Neural cell (in vitro differentiated cells): ENCODE measurements around the gene SMARCD1.

ENCODE experiments used
- EP300 ChIP-seq: fragments of 450-650 bp; conservative IDR thresholded peaks from 2 replicates; pipeline ENCODE4 v1.6.1; 2014; ENCODE audit warnings: antibody characterized with exemption, mild to moderate bottlenecking, moderate library complexity; ENCODE audit not compliant: poor library complexity, severe bottlenecking
- POLR2AphosphoS5 ChIP-seq: IDR thresholded peaks from 2 replicates; pipeline ENCODE4 v1.6.1; 2012
- TF ChIP-seq, protein P1 (sequence below): fragments of 450-650 bp; IDR thresholded peaks from 2 replicates; pipeline ENCODE4 v1.5.1; 2014; ENCODE audit warnings: antibody characterized with exemption, mild to moderate bottlenecking, moderate library complexity; ENCODE audit not compliant: poor library complexity, severe bottlenecking

DNA sequence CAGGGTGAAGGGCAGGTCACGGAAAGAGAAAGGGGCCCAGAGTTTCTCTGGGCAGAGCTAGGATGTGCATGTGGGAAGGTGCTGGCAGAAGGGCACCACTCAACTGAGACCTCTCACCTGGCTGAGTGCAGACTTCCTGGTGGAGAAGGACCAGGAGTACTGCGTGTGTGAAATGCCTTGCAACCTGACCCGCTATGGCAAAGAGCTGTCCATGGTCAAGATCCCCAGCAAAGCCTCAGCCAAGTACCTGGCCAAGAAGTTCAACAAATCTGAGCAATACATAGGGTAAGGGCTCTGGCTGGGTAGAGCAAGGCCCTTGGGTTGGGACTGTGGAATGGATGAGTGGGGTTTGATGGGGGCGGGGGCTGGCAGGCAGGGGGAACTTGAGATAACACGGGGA is 5.4 kb upstream of the SMARCD1 start:
- TF ChIP-seq, protein P1, sequence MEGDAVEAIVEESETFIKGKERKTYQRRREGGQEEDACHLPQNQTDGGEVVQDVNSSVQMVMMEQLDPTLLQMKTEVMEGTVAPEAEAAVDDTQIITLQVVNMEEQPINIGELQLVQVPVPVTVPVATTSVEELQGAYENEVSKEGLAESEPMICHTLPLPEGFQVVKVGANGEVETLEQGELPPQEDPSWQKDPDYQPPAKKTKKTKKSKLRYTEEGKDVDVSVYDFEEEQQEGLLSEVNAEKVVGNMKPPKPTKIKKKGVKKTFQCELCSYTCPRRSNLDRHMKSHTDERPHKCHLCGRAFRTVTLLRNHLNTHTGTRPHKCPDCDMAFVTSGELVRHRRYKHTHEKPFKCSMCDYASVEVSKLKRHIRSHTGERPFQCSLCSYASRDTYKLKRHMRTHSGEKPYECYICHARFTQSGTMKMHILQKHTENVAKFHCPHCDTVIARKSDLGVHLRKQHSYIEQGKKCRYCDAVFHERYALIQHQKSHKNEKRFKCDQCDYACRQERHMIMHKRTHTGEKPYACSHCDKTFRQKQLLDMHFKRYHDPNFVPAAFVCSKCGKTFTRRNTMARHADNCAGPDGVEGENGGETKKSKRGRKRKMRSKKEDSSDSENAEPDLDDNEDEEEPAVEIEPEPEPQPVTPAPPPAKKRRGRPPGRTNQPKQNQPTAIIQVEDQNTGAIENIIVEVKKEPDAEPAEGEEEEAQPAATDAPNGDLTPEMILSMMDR = no peak
- TF ChIP-seq POLR2AphosphoS5 (no peak), EP300 (no peak)
